Activated T-helper 1 cell treated with anti-CD3 and anti-CD28 coated beads, Interleukin-2, amount 50 U/mL, for 16 hours (primary cell): ENCODE results near the gene BTD.

Source experiments
- DNase-seq, 2 donors: peaks; one replicate each; pipeline ENCODE4 v3.0.0-alpha.2; 2020; ENCODE audit warnings: low read depth in 1 of 2, low spot score in 1 of 2

Gene BTD

DNA sequence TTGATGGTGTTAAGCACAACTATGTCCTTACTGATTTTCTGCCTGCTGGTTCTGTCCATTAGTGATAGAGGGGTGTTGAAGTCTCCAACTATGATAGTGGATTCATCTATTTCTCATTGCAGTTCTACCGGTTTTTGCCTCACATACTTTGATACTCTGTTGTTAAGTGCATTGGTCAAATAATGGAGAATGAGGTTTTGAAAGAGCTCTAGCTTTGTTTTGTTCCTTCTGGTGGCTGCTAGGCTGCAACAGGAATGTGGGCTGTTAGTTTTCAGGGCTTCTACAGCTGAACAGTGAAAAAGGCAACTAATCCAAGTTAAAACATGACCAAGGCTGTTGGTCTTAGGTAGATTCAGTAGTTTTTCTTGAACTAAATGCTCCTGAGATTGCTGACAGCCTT lies 62.6 kb downstream of the BTD start:
- DNase-seq, result no peak

GRCh38 chr3:15665510-15666150 lies 64.1 kb downstream of the BTD start:
- DNase-seq, result no peak

GRCh38 chr3:15666277-15666676 lies 64.7 kb downstream of the BTD start:
- no peak for DNase-seq

GRCh38 chr3:15667484-15667883 lies 65.9 kb downstream of the BTD start:
- no peak for DNase-seq

GRCh38 chr3:15673536-15673935 lies 72.0 kb downstream of the BTD start:
- no peak for DNase-seq

DNA sequence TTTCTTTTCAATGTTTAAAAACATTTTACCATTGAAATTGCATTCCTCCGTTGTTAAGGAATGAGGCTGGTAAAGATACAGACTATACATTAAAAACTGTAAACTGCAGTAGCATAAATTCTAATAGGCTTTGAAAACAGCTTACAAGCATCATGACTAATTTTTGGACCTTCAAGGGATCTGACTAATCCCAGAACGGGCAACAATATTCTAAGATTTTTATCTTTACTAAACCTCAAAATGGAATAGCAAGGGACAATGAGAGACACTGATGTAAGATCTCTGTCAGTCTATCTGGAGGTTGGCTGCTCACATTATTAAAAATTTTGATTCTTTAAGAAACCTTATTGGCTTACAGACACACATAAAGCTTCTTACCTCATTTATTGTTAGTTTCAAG lies 74.7 kb downstream of the BTD start:
- DNase-seq, result no peak

DNA sequence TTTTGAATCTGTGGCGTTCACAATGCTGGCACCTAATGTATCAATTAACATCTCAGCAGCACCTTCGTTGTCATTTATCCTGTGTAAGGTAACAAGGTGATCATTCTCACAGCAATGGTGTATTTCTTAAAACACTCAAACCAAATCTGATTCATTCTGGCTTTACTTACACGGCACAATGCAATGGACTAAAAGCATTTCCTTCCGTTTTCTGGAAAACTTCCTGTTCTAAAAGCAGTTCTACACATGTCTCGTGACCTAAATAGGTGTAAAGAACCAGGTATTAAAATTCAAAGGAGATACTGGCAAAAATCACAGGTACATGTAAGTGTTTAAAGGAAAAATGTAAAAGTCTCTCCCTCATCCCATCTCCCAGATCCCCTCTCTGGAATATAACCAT lies 77.8 kb downstream of the BTD start:
- DNase-seq, result no peak

DNA sequence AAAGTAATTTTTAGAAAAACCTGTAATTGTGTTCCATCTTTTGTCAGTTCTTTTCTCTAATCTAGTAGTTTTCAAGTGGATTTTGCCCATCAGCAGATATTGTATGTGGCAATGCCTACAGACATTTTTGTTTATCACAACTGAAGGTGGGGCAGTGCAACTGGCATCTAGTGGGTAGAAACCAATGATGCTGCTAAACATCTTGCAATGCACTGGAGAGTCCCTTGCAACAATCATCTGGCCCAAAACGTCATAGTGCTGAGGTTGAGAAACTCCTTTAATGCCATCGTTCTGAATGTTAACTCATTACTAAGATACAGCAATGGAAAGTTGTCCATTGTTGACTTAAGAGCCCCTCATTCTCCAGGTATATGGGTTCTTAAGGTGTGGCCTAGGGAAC lies 80.1 kb downstream of the BTD start:
- DNase-seq, result no peak

- DNase-seq, result no peak
Measured at GRCh38 chr3:15682561-15683185, 81.1 kb downstream of the BTD start.

DNA sequence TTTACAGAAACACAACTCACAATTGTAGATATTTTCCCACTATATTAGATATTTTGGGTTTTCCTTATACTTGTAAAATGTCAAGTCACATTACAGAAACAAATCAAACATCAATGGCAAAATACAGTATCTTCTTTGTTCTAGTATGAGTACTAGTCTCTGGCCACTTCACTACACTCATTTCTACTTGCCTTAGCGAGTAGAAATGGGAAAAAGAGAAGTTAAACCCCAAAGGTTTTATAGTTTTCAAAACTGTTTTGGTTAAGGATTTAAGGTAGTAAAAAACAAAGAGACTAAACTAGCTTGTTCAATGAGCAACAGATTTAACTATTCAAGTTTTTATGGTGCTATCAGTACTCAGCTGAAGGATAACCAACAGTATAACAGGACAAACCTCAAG lies 81.7 kb downstream of the BTD start:
- no peak for DNase-seq

- DNase-seq, result no peak
Measured at GRCh38 chr3:15685927-15686326, 84.4 kb downstream of the BTD start.

GRCh38 chr3:15690230-15690629 lies 88.7 kb downstream of the BTD start:
- no peak for DNase-seq

DNA sequence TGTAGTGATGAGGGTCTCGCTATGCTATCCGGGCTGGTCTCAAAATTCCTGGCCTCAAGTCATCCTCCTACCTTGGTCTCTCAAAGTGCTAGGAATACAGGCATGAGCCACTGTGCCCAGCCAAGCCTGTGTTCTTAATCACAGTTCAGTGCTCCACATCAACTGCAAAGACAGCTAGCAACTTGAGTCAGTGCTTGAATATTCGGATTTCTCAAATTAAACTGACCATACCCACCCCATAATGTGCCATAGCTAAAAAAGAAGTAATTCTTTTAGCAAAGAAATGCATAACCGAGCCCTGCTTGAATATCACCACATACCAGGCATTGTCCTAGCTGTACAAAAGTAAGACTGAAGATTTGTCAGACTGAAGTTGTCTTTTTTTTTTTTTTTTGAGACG lies 89.2 kb downstream of the BTD start:
- DNase-seq, result no peak

GRCh38 chr3:15693355-15693754 lies 91.8 kb downstream of the BTD start:
- no peak for DNase-seq

DNA sequence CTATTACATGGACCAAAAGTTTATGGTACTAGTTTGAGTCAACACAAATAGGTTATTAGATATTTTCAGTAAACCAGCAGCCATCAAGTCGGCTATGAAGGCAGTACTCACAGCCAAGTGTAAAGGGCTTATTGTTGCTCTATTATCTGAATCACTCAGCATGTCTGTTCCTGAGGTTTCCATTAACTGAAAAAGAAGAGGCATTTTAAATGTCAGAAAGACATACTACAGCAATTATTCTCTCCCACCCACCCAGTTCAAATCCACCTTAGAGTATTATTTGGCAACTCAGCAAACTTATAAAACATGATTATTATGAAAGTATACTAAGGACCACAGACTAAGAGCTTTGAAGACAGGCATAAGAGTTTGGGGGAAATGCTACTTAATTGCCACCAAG lies 93.1 kb downstream of the BTD start:
- no peak for DNase-seq
